ENCODE measurements around the gene SIM2.
A peak's percentile ranks its signal among the peaks of the same experiment; 100 is the strongest.
"Not testable (repeated sequence)": the region's sequence is repeated elsewhere in the genome, so short reads cannot be mapped to it uniquely, and the experiment has no call there.

The SIM2 gene

GRCh38 chr21:36698981-36699545 lies at the start of gene SIM2:
Gene SIM2, plus strand, starts transcription at chr21:36699115. Its CDS starts 632 bp downstream, at chr21:36699747.
- TF ChIP-seq ZFX (IDR thresholded peaks at IDR 0.05; ENCODE audit: borderline replicate concordance) (no peak), CTCF (IDR thresholded peaks at IDR 0.05) (no peak)
- H3K27ac ChIP-seq, result peak within 1 kb of the TSS; percentile 63

- no peak overlapping the region for H3K27ac ChIP-seq
- no peak for TF ChIP-seq CTCF (IDR thresholded peaks at IDR 0.05)
- TF ChIP-seq ZFX (IDR thresholded peaks at IDR 0.05; ENCODE audit: borderline replicate concordance), result no peak
These were observed 44.6 kb upstream of the SIM2 start for GRCh38 chr21:36654324-36654723.

- no peak overlapping the region for H3K27ac ChIP-seq
- TF ChIP-seq ZFX (IDR thresholded peaks at IDR 0.05; ENCODE audit: borderline replicate concordance), result no peak
- TF ChIP-seq CTCF (IDR thresholded peaks at IDR 0.05), result no peak
These were observed 44.1 kb upstream of the SIM2 start for GRCh38 chr21:36654796-36655325.

GRCh38 chr21:36656138-36656537 lies 42.8 kb upstream of the SIM2 start:
- no peak overlapping the region for H3K27ac ChIP-seq
- TF ChIP-seq ZFX (IDR thresholded peaks at IDR 0.05; ENCODE audit: borderline replicate concordance), result no peak
- TF ChIP-seq CTCF (IDR thresholded peaks at IDR 0.05), result no peak

- not testable (repeated sequence) for H3K27ac ChIP-seq
These were observed 41.6 kb upstream of the SIM2 start for GRCh38 chr21:36657290-36657689.

GRCh38 chr21:36657999-36658398 lies 40.9 kb upstream of the SIM2 start:
- H3K27ac ChIP-seq, result no peak overlapping the region
- TF ChIP-seq CTCF (IDR thresholded peaks at IDR 0.05) (no peak), ZFX (IDR thresholded peaks at IDR 0.05; ENCODE audit: borderline replicate concordance) (no peak)

GRCh38 chr21:36658926-36659325 lies 40.0 kb upstream of the SIM2 start:
- TF ChIP-seq ZFX (IDR thresholded peaks at IDR 0.05; ENCODE audit: borderline replicate concordance), result no peak
- TF ChIP-seq CTCF (IDR thresholded peaks at IDR 0.05), result no peak
- H3K27ac ChIP-seq, result no peak overlapping the region
